ENCODE data around the gene EVC2. TPM values are rescaled to one million over a fixed set of nuclear protein-coding genes. Genes with fewer than 3 reads are reported as not detected.
A peak's percentile ranks its signal among the peaks of the same experiment; 100 is the strongest.

Gene EVC2
- polyA plus RNA-seq, 3 donors = 0.04 to 0.12 (median 0.08) TPM

DNA sequence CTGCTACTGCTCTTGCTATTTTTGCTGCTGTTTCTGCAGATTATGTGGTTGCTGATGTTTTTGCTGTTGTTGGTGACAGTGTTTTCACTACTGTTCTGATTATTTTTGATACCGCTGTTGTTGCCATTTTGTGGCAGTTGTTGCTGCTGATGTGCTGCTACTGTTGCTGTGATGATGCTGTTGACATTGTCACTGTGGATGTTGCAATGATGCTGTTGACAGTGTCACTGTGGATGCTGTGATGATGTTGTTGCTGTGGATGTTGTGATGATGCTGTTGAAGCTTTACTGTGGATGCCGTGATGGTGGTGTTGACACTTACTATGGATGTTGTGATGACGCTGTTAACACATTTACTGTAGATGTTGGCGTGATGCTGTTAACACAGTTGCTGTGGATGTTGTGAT, 180.3 kb downstream of the EVC2 start:
- H2AFZ ChIP-seq (ENCODE audit: insufficient read depth, low read depth, low read length, poor library complexity, severe bottlenecking) = no peak overlapping the region
- Mint-ChIP-seq H3K9me3 (peaks cover 0 to 3% (median 3%) of the 10 kb centered on the region in 7 donors), H3K4me1 (no peaks in the 10 kb centered on the region), H3K27me3 (ENCODE audit: low read depth in 3 of 3) (no peaks in the 10 kb centered on the region), H3K36me3 (no peaks in the 10 kb centered on the region), H3K27ac (no peak overlapping the region), H3K4me3 (no peak overlapping the region)
- 100% methylated on average over 3 of the region's 4 CpGs for WGBS (ENCODE audit: insufficient coverage)
- TF ChIP-seq, protein P1, sequence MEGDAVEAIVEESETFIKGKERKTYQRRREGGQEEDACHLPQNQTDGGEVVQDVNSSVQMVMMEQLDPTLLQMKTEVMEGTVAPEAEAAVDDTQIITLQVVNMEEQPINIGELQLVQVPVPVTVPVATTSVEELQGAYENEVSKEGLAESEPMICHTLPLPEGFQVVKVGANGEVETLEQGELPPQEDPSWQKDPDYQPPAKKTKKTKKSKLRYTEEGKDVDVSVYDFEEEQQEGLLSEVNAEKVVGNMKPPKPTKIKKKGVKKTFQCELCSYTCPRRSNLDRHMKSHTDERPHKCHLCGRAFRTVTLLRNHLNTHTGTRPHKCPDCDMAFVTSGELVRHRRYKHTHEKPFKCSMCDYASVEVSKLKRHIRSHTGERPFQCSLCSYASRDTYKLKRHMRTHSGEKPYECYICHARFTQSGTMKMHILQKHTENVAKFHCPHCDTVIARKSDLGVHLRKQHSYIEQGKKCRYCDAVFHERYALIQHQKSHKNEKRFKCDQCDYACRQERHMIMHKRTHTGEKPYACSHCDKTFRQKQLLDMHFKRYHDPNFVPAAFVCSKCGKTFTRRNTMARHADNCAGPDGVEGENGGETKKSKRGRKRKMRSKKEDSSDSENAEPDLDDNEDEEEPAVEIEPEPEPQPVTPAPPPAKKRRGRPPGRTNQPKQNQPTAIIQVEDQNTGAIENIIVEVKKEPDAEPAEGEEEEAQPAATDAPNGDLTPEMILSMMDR (IDR thresholded peaks at IDR 0.05) = no peak
- H3K9me3 ChIP-seq (replicated peaks in 1 of 2; ENCODE audit: control insufficient read depth in 1 of 2, insufficient read depth in 1 of 2, low read length in 2 of 2) = no peaks in the 10 kb centered on the region
- H3K36me3 ChIP-seq (replicated peaks in 1 of 2; ENCODE audit: control insufficient read depth in 1 of 2, insufficient read depth in 2 of 2, low read length in 2 of 2) = no peaks in the 10 kb centered on the region
- no peak for DNase-seq
- H3K27me3 ChIP-seq (ENCODE audit: control insufficient read depth in 2 of 2, insufficient read depth in 2 of 2, low read length in 2 of 2) = no peaks in the 10 kb centered on the region
- H3K9ac ChIP-seq (ENCODE audit: insufficient read depth, low read length, poor library complexity, severe bottlenecking) = no peak overlapping the region
- no peaks in the 10 kb centered on the region for H4K20me1 ChIP-seq (ENCODE audit: insufficient read depth, low read length)
- intact Hi-C loops (cut with micrococcal nuclease) = no loop called here
- no peak overlapping the region for H3K4me3 ChIP-seq (replicated peaks in 1 of 3; ENCODE audit: low read depth in 2 of 3, low read length in 3 of 3)
- no peaks in the 10 kb centered on the region for H3K4me1 ChIP-seq (ENCODE audit: control insufficient read depth in 1 of 2, insufficient read depth in 2 of 2, low read length in 2 of 2)
- no peak overlapping the region for H3K27ac ChIP-seq (ENCODE audit: low read depth in 1 of 2, low read length in 2 of 2)
- H3K79me2 ChIP-seq (ENCODE audit: insufficient read depth, low read length) = no peaks in the 10 kb centered on the region
- no peak overlapping the region for H3K4me2 ChIP-seq (replicated peaks; ENCODE audit: extremely low read depth, low read length, poor library complexity, severe bottlenecking)

DNA sequence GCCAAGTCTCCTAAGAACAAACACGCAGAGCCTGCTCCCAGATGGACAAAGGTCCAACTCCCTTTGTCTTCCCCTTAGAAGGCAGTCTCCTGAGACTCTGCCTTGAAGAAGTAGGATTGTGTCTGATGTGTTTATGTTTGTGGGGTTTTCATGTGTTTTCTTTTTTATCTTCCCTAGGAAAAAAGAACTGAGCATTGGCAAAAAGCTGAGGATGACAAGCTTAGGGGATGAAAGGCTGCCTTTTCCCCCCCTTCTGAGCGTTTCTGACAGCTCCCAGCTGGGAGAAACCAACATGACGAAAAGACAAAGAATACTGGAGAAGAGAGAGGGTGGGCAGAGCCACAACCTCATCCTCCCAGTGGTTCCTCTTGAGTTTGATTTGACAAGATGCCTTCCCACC, 181.1 kb downstream of the EVC2 start:
- Histone ChIP-seq H3K4me2 (replicated peaks; ENCODE audit: extremely low read depth, low read length, poor library complexity, severe bottlenecking) (no peak overlapping the region), H3K4me3 (replicated peaks in 1 of 3; ENCODE audit: low read depth in 2 of 3, low read length in 3 of 3) (no peak overlapping the region), H2AFZ (ENCODE audit: insufficient read depth, low read depth, low read length, poor library complexity, severe bottlenecking) (no peak overlapping the region), H3K36me3 (replicated peaks in 1 of 2; ENCODE audit: control insufficient read depth in 1 of 2, insufficient read depth in 2 of 2, low read length in 2 of 2) (no peaks in the 10 kb centered on the region), H3K9me3 (replicated peaks in 1 of 2; ENCODE audit: control insufficient read depth in 1 of 2, insufficient read depth in 1 of 2, low read length in 2 of 2) (no peaks in the 10 kb centered on the region), H3K9ac (ENCODE audit: insufficient read depth, low read length, poor library complexity, severe bottlenecking) (no peak overlapping the region), H4K20me1 (ENCODE audit: insufficient read depth, low read length) (no peaks in the 10 kb centered on the region), H3K4me1 (ENCODE audit: control insufficient read depth in 1 of 2, insufficient read depth in 2 of 2, low read length in 2 of 2) (no peaks in the 10 kb centered on the region), H3K27ac (ENCODE audit: low read depth in 1 of 2, low read length in 2 of 2) (no peak overlapping the region), H3K27me3 (ENCODE audit: control insufficient read depth in 2 of 2, insufficient read depth in 2 of 2, low read length in 2 of 2) (no peaks in the 10 kb centered on the region), H3K79me2 (ENCODE audit: insufficient read depth, low read length) (no peaks in the 10 kb centered on the region)
- WGBS (ENCODE audit: insufficient coverage) = no CpG with 5 or more reads among the region's 3 CpGs
- Mint-ChIP-seq H3K27me3 (ENCODE audit: low read depth in 3 of 3) (no peaks in the 10 kb centered on the region), H3K4me1 (no peaks in the 10 kb centered on the region), H3K4me3 (no peak overlapping the region), H3K36me3 (no peaks in the 10 kb centered on the region), H3K27ac (peak overlapping the region in 1 of 7 donors; percentile 11), H3K9me3 (peaks cover 0 to 3% (median 2%) of the 10 kb centered on the region in 7 donors)
- TF ChIP-seq, protein P1 (IDR thresholded peaks at IDR 0.05) = no peak
- no peak for DNase-seq
- intact Hi-C loops (cut with micrococcal nuclease) = no loop called here
